ENCODE data around the gene LRRC23.

GRCh38 chr12:6934110-6934509, 29.5 kb downstream of the LRRC23 start:
- TF ChIP-seq POLR2A (IDR thresholded peaks at IDR 0.05; ENCODE audit: low read length): no peak
- no peak for TF ChIP-seq GATA1 (IDR thresholded peaks at IDR 0.05; ENCODE audit: low read depth, low read length)
